ENCODE measurements around the gene SPATA4.

Gene SPATA4

GRCh38 chr4:176189891-176190795 lies 5.2 kb downstream of the SPATA4 start:
- DNase-seq: no peak

- DNase-seq: no peak
These were observed 6.7 kb downstream of the SPATA4 start for GRCh38 chr4:176188654-176189053.

GRCh38 chr4:176187624-176188023 lies 7.8 kb downstream of the SPATA4 start:
- DNase-seq: no peak

- no peak for DNase-seq
These were observed 8.6 kb downstream of the SPATA4 start for GRCh38 chr4:176186671-176187395.

GRCh38 chr4:176186067-176186466 lies 9.3 kb downstream of the SPATA4 start:
- DNase-seq: no peak

- DNase-seq: no peak
These were observed 10.3 kb downstream of the SPATA4 start for GRCh38 chr4:176185051-176185450.

- DNase-seq: no peak
These were observed 32.3 kb downstream of the SPATA4 start for GRCh38 chr4:176163041-176163440.

- DNase-seq: no peak
These were observed 38.7 kb downstream of the SPATA4 start for GRCh38 chr4:176156656-176157055.

GRCh38 chr4:176153124-176153523 lies 42.3 kb downstream of the SPATA4 start:
- no peak for DNase-seq

GRCh38 chr4:176150704-176151103 lies 44.7 kb downstream of the SPATA4 start:
- DNase-seq: no peak

GRCh38 chr4:176150356-176150682 lies 45.1 kb downstream of the SPATA4 start:
- no peak for DNase-seq

- no peak for DNase-seq
These were observed 45.6 kb downstream of the SPATA4 start for GRCh38 chr4:176149680-176150355.

GRCh38 chr4:176142253-176142652 lies 53.1 kb downstream of the SPATA4 start:
- DNase-seq: no peak

GRCh38 chr4:176139518-176139917 lies 55.9 kb downstream of the SPATA4 start:
- no peak for DNase-seq

- no peak for DNase-seq
These were observed 57.8 kb downstream of the SPATA4 start for GRCh38 chr4:176137631-176138030.

- DNase-seq: no peak
These were observed 60.7 kb downstream of the SPATA4 start for GRCh38 chr4:176134670-176135069.
